Measurements from ENCODE around the gene KDM5A.

KDM5A gene

GRCh38 chr12:337039-337438, 52.1 kb downstream of the KDM5A start:
- H3K36me3 ChIP-seq, result peaks cover 55% of the 10 kb centered on the region
- DNase-seq, result no peak
- no peak overlapping the region for H3K4me3 ChIP-seq (ENCODE audit: low read depth, low read length)
- H3K27me3 ChIP-seq (ENCODE audit: insufficient read depth, low read depth, severe bottlenecking), result no peaks in the 10 kb centered on the region
- TF ChIP-seq CTCF (IDR thresholded peaks at IDR 0.05; ENCODE audit: low read depth, low read length), result no peak
- H3K9me3 ChIP-seq (ENCODE audit: severe bottlenecking), result no peaks in the 10 kb centered on the region
- H3K27ac ChIP-seq, result no peak overlapping the region

- Histone ChIP-seq H3K36me3 (peaks cover 67% of the 10 kb centered on the region), H3K9me3 (ENCODE audit: severe bottlenecking) (no peaks in the 10 kb centered on the region), H3K27ac (no peak overlapping the region), H3K27me3 (ENCODE audit: insufficient read depth, low read depth, severe bottlenecking) (no peaks in the 10 kb centered on the region), H3K4me3 (ENCODE audit: low read depth, low read length) (no peak overlapping the region)
- no peak for DNase-seq
- TF ChIP-seq CTCF (IDR thresholded peaks at IDR 0.05; ENCODE audit: low read depth, low read length), result no peak
Observed at GRCh38 chr12:334125-334524, 55.0 kb downstream of the KDM5A start.

- Histone ChIP-seq H3K36me3 (peaks cover 68% of the 10 kb centered on the region), H3K27me3 (ENCODE audit: insufficient read depth, low read depth, severe bottlenecking) (no peaks in the 10 kb centered on the region), H3K27ac (no peak overlapping the region), H3K4me3 (ENCODE audit: low read depth, low read length) (no peak overlapping the region), H3K9me3 (ENCODE audit: severe bottlenecking) (no peaks in the 10 kb centered on the region)
- TF ChIP-seq CTCF (IDR thresholded peaks at IDR 0.05; ENCODE audit: low read depth, low read length), result no peak
- no peak for DNase-seq
Observed at GRCh38 chr12:332581-333205, 56.4 kb downstream of the KDM5A start.

- no peak for TF ChIP-seq CTCF (IDR thresholded peaks at IDR 0.05; ENCODE audit: low read depth, low read length)
- Histone ChIP-seq H3K27me3 (ENCODE audit: insufficient read depth, low read depth, severe bottlenecking) (no peaks in the 10 kb centered on the region), H3K36me3 (peaks cover 67% of the 10 kb centered on the region), H3K9me3 (ENCODE audit: severe bottlenecking) (no peaks in the 10 kb centered on the region), H3K4me3 (ENCODE audit: low read depth, low read length) (no peak overlapping the region), H3K27ac (no peak overlapping the region)
- DNase-seq, result no peak
Observed at GRCh38 chr12:331287-331686, 57.8 kb downstream of the KDM5A start.

GRCh38 chr12:325906-326305, 63.2 kb downstream of the KDM5A start:
- Histone ChIP-seq H3K27ac (no peak overlapping the region), H3K27me3 (ENCODE audit: insufficient read depth, low read depth, severe bottlenecking) (no peaks in the 10 kb centered on the region), H3K4me3 (ENCODE audit: low read depth, low read length) (no peak overlapping the region), H3K36me3 (peaks cover 80% of the 10 kb centered on the region), H3K9me3 (ENCODE audit: severe bottlenecking) (no peaks in the 10 kb centered on the region)
- DNase-seq, result no peak
- TF ChIP-seq CTCF (IDR thresholded peaks at IDR 0.05; ENCODE audit: low read depth, low read length), result no peak

GRCh38 chr12:323507-323906, 65.6 kb downstream of the KDM5A start:
- no peak for TF ChIP-seq CTCF (IDR thresholded peaks at IDR 0.05; ENCODE audit: low read depth, low read length)
- no peaks in the 10 kb centered on the region for H3K27me3 ChIP-seq (ENCODE audit: insufficient read depth, low read depth, severe bottlenecking)
- no peak for DNase-seq
- H3K36me3 ChIP-seq, result peaks cover 84% of the 10 kb centered on the region
- no peak overlapping the region for H3K4me3 ChIP-seq (ENCODE audit: low read depth, low read length)
- H3K27ac ChIP-seq, result no peak overlapping the region
- no peaks in the 10 kb centered on the region for H3K9me3 ChIP-seq (ENCODE audit: severe bottlenecking)
